GM12874 (cell line): ENCODE data around the gene JHY.

Source experiments
- CTCF ChIP-seq: IDR thresholded peaks from 2 replicates; pipeline ENCODE4 v1.5.1; 2011; ENCODE audit warnings: low read depth, mild to moderate bottlenecking, control low read depth, low read length, moderate library complexity; ENCODE audit not compliant: insufficient read depth

JHY gene

GRCh38 chr11:122920579-122920978, 38.0 kb downstream of the JHY start:
- no peak for TF ChIP-seq CTCF

- no peak for TF ChIP-seq CTCF
Observed at GRCh38 chr11:122922893-122923292, 40.3 kb downstream of the JHY start.

- TF ChIP-seq CTCF = no peak
Observed at GRCh38 chr11:122923302-122923701, 40.7 kb downstream of the JHY start.

- TF ChIP-seq CTCF = no peak
Observed at GRCh38 chr11:122931510-122931909, 49.0 kb downstream of the JHY start.

GRCh38 chr11:122933416-122933815, 50.9 kb downstream of the JHY start:
- TF ChIP-seq CTCF = no peak

- no peak for TF ChIP-seq CTCF
Observed at GRCh38 chr11:122937983-122938382, 55.4 kb downstream of the JHY start.

- no peak for TF ChIP-seq CTCF
Observed at GRCh38 chr11:122938557-122938956, 56.0 kb downstream of the JHY start.

- no peak for TF ChIP-seq CTCF
Observed at GRCh38 chr11:122951211-122951610, 68.7 kb downstream of the JHY start.
